Activated CD4-positive, alpha-beta memory T cell treated with anti-CD3 and anti-CD28 coated beads for 36 hours (primary cell): ENCODE measurements around the gene TNIP2. TPM values are rescaled to one million over a fixed set of nuclear protein-coding genes. Genes with fewer than 3 reads are reported as not detected.
A peak's percentile ranks its signal among the peaks of the same experiment; 100 is the strongest.
"Not testable (repeated sequence)": the region's sequence is repeated elsewhere in the genome, so short reads cannot be mapped to it uniquely, and the experiment has no call there.

ENCODE experiments used
- CTCF ChIA-PET: fragments of 350-600 bp; sonication (Branson Sonifier 250); formaldehyde crosslinking; loops from one replicate; lab custom pipeline; 2021; ENCODE audit warnings: antibody characterized with exemption, inconsistent platforms; lab: Charles Lee
- POLR2A ChIA-PET: fragments of 350-600 bp; sonication (Branson Sonifier 250); formaldehyde crosslinking; loops from one replicate; lab custom pipeline; 2021; ENCODE audit warnings: antibody characterized with exemption; lab: Charles Lee
- DNase-seq: peaks from one replicate; pipeline ENCODE4 v3.0.0-alpha.2; 2020
- H3K27ac Mint-ChIP-seq: one replicate; pipeline ENCODE4 v1.8.0; 2021; ENCODE audit warnings: mixed read lengths
- H3K27me3 Mint-ChIP-seq: one replicate; pipeline ENCODE4 v1.8.0; 2021; ENCODE audit warnings: mixed read lengths
- H3K36me3 Mint-ChIP-seq: one replicate; pipeline ENCODE4 v1.8.0; 2021; ENCODE audit warnings: mixed read lengths
- H3K4me1 Mint-ChIP-seq: one replicate; pipeline ENCODE4 v1.8.0; 2021; ENCODE audit warnings: low read depth, mixed read lengths
- H3K4me3 Mint-ChIP-seq: one replicate; pipeline ENCODE4 v1.8.0; 2021; ENCODE audit warnings: mild to moderate bottlenecking, mixed read lengths
- H3K9me3 Mint-ChIP-seq: one replicate; pipeline ENCODE4 v1.8.0; 2021; ENCODE audit warnings: mixed read lengths
- intact Hi-C: fragments of 100-400 bp; cut with micrococcal nuclease; formaldehyde crosslinking; loops from one replicate; pipeline ENCODE4 v1.15.1; 2023
- total RNA-seq, 2 experiments: library from RNA; stranded (reverse); gene quantifications; one replicate each; pipeline ENCODE4 v1.2.3, GENCODE V29; 2021

TNIP2 gene
- total RNA-seq, 2 experiments from 2014 or later: 74.2 to 77.5 TPM

- Mint-ChIP-seq H3K4me3 (no peak overlapping the region), H3K4me1 (peaks cover 4% of the 10 kb centered on the region), H3K27me3 (no peaks in the 10 kb centered on the region), H3K9me3 (peaks cover 15% of the 10 kb centered on the region), H3K36me3 (peaks cover 44% of the 10 kb centered on the region), H3K27ac (peak overlapping the region; percentile 20)
- ChIA-PET POLR2A (no interaction called here), CTCF (no interaction called here)
- DNase-seq: no peak
- intact Hi-C loops: no loop called here
Measured at GRCh38 chr4:2735869-2736268, 20.3 kb downstream of the TNIP2 start.

DNA sequence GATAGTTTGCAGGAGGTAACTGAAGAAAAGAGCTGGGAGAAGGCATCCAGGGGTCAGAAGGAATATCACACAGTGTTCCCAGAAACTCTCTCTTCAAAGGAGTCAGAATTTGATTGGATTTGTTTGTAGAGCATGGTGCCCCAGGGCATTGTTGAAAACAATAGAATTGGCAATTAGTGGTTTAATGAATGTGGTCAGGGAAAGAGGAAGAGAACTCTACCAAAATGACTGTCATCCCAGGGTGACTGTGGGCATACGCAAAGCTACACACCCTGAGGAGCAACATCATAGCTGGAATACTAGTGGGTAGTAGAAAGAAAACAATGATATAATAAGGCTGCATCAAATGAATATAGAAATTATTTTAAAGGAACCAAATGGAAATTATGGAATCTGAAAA lies 21.5 kb downstream of the TNIP2 start:
- intact Hi-C loops: no loop called here
- DNase-seq: no peak
- POLR2A ChIA-PET: interaction anchor here (1.0 to 1.9 kb wide), 3 partner anchors 9 to 11 kb away, joined by 3 to 4 read pairs (median 3); no protein-coding TSS in a partner anchor
- Mint-ChIP-seq H3K9me3 (peaks cover 15% of the 10 kb centered on the region), H3K4me1 (peaks cover 4% of the 10 kb centered on the region), H3K27me3 (no peaks in the 10 kb centered on the region), H3K27ac (no peak overlapping the region), H3K36me3 (peaks cover 39% of the 10 kb centered on the region), H3K4me3 (no peak overlapping the region)
- CTCF ChIA-PET: interaction anchor here (0.5 kb wide), 1 partner anchor 140 kb away, joined by 3 read pairs; no protein-coding TSS in a partner anchor

- ChIA-PET POLR2A (interaction anchor here (1.0 to 1.9 kb wide), 3 partner anchors 8 to 12 kb away, joined by 3 to 4 read pairs (median 3); no protein-coding TSS in a partner anchor), CTCF (no interaction called here)
- Mint-ChIP-seq H3K36me3 (peaks cover 39% of the 10 kb centered on the region), H3K4me1 (peaks cover 4% of the 10 kb centered on the region), H3K4me3 (no peak overlapping the region), H3K27ac (no peak overlapping the region), H3K27me3 (no peaks in the 10 kb centered on the region), H3K9me3 (peaks cover 15% of the 10 kb centered on the region)
- no peak for DNase-seq
- intact Hi-C loops: no loop called here
Measured at GRCh38 chr4:2733844-2734574, 22.1 kb downstream of the TNIP2 start.

DNA sequence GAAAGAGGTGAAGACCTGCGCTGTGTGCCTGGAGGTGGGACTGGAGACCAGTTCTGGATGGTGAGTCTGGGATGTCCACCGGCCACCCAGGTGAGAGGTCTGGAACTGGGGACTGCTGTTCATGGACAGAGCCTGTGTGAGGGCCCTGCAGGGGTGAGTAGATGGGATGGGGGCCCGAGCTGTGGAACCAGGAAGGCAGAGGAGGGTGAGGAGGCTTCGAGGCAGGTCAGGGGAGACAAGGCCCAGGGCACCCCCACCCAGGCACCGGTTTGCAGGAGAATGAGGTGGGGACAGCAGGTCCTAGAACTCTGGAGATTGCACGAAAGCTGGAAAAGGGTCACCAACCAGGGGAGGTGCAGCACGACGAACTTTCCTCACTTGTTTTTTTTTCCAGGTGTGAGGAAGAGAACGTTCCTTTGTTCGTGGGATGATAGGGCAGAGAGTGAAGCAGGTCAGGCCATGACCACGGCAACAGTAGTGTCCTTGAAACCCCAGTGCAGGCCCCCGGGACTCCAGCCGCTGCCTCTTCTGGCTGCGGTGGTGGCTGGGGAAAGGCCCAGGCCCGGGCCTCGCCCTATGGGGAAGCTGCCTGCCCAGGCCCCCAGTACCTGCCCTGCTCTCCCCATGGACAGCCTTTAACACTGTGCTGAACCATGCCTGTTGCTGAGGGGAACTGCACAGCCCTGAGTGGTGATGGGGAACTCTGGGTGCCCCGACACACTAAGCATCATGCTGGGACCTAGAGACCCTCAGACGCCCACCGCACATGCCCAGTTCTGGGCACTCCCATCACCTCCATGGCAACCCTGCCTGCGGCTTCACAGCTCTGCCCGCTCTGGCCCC lies 22.9 kb downstream of the TNIP2 start:
- ChIA-PET POLR2A (interaction anchor here (0.6 to 1.9 kb wide), 2 partner anchors 7 to 53 kb away, joined by 4 read pairs; no protein-coding TSS in a partner anchor), CTCF (no interaction called here)
- H3K9me3 Mint-ChIP-seq: peaks cover 15% of the 10 kb centered on the region
- peaks cover 4% of the 10 kb centered on the region for H3K4me1 Mint-ChIP-seq
- no peaks in the 10 kb centered on the region for H3K27me3 Mint-ChIP-seq
- peaks cover 35% of the 10 kb centered on the region for H3K36me3 Mint-ChIP-seq
- intact Hi-C loops: no loop called here
- no peak overlapping the region for H3K4me3 Mint-ChIP-seq
- no peak overlapping the region for H3K27ac Mint-ChIP-seq
- DNase-seq: no peak

- peaks cover 33% of the 10 kb centered on the region for H3K36me3 Mint-ChIP-seq
- ChIA-PET CTCF (no interaction called here), POLR2A (no interaction called here)
- H3K9me3 Mint-ChIP-seq: peaks cover 15% of the 10 kb centered on the region
- DNase-seq: no peak
- H3K4me3 Mint-ChIP-seq: no peak overlapping the region
- intact Hi-C loops: no loop called here
- H3K4me1 Mint-ChIP-seq: peaks cover 4% of the 10 kb centered on the region
- H3K27me3 Mint-ChIP-seq: no peaks in the 10 kb centered on the region
- H3K27ac Mint-ChIP-seq: no peak overlapping the region
Measured at GRCh38 chr4:2732526-2732925, 23.6 kb downstream of the TNIP2 start.

- Mint-ChIP-seq H3K27ac (no peak overlapping the region), H3K9me3 (peaks cover 15% of the 10 kb centered on the region), H3K27me3 (no peaks in the 10 kb centered on the region), H3K4me1 (peaks cover 4% of the 10 kb centered on the region), H3K36me3 (peaks cover 33% of the 10 kb centered on the region), H3K4me3 (no peak overlapping the region)
- ChIA-PET POLR2A (no interaction called here), CTCF (interaction anchor here (0.6 kb wide), 1 partner anchor 351 kb away, joined by 3 read pairs; no protein-coding TSS in a partner anchor)
- intact Hi-C loops: no loop called here
- DNase-seq: no peak
Measured at GRCh38 chr4:2731907-2732317, 24.2 kb downstream of the TNIP2 start.

DNA sequence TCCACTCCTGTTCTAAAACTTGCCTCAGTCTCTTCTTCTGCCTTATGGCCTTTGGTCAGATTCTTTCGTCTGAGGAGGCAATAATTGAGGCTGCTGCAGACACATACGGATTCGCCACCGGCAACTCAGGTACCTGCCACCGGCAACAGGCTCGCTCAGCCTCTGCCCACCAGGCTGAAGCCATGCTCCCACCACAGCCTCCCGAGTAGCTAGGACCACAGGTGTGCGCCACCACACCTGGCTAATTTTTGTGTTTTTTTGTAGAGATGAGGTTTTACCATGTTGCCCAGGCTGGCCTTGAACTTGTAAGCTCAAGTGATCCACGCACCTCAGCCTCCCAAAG lies 26.6 kb downstream of the TNIP2 start:
- no peak for DNase-seq
- Mint-ChIP-seq H3K27me3 (no peaks in the 10 kb centered on the region), H3K4me3 (no peak overlapping the region), H3K4me1 (peaks cover 4% of the 10 kb centered on the region), H3K9me3 (no peaks in the 10 kb centered on the region), H3K36me3 (peaks cover 14% of the 10 kb centered on the region), H3K27ac (no peak overlapping the region)
- CTCF ChIA-PET: no interaction called here
- POLR2A ChIA-PET: no interaction called here
- intact Hi-C loops: no loop called here

GRCh38 chr4:2728806-2729532 lies 27.2 kb downstream of the TNIP2 start:
- Mint-ChIP-seq H3K36me3 (peaks cover 11% of the 10 kb centered on the region), H3K9me3 (no peaks in the 10 kb centered on the region), H3K4me3 (no peak overlapping the region), H3K27me3 (no peaks in the 10 kb centered on the region), H3K27ac (no peak overlapping the region), H3K4me1 (peaks cover 5% of the 10 kb centered on the region)
- POLR2A ChIA-PET: interaction anchor here (0.6 kb wide), 1 partner anchor 109 kb away, joined by 4 read pairs; no protein-coding TSS in a partner anchor
- intact Hi-C loops: no loop called here
- no peak for DNase-seq
- CTCF ChIA-PET: no interaction called here

- POLR2A ChIA-PET: interaction anchor here (0.6 kb wide), 1 partner anchor 108 kb away, joined by 4 read pairs; no protein-coding TSS in a partner anchor
- no peak for DNase-seq
- Mint-ChIP-seq H3K27ac (no peak overlapping the region), H3K4me3 (no peak overlapping the region), H3K4me1 (peaks cover 8% of the 10 kb centered on the region), H3K27me3 (no peaks in the 10 kb centered on the region), H3K9me3 (no peaks in the 10 kb centered on the region), H3K36me3 (peaks cover 7% of the 10 kb centered on the region)
- intact Hi-C loops: no loop called here
- CTCF ChIA-PET: no interaction called here
Measured at GRCh38 chr4:2728221-2728620, 27.9 kb downstream of the TNIP2 start.

- DNase-seq, CTCF ChIA-PET, H3K4me3 Mint-ChIP-seq, intact Hi-C loops, H3K27me3 Mint-ChIP-seq, H3K36me3 Mint-ChIP-seq, H3K9me3 Mint-ChIP-seq, H3K27ac Mint-ChIP-seq: not testable (repeated sequence)
- POLR2A ChIA-PET: interaction anchor here (0.6 to 1.7 kb wide), 2 partner anchors 8 to 166 kb away, joined by 4 to 7 read pairs; no protein-coding TSS in a partner anchor
- peaks cover 13% of the 10 kb centered on the region for H3K4me1 Mint-ChIP-seq
Measured at GRCh38 chr4:2726881-2727280, 29.3 kb downstream of the TNIP2 start.

DNA sequence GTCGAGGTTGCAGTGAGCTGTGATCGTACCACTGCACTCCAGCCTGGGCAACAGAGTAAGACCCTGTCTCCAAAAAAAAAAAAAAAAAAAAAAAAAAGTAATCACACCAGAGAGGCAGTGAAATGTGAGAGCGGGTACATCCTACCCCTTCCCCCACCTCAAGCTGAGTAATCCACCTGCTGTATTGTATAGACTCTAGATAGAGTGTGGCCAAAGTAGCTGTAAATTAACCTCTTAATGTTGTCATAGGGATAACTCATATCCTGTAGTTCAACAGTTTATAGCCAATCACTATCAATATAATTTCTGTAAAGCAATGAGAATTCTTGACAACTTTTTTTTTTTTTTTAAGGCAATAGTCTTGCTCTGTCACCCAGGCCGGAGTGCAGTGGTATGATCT lies 30.8 kb downstream of the TNIP2 start:
- CTCF ChIA-PET: no interaction called here
- DNase-seq: no peak
- POLR2A ChIA-PET: interaction anchor here (1.7 kb wide), 1 partner anchor 9 kb away, joined by 4 read pairs; no protein-coding TSS in a partner anchor
- Mint-ChIP-seq H3K9me3 (no peaks in the 10 kb centered on the region), H3K36me3 (peaks cover 8% of the 10 kb centered on the region), H3K27ac (no peak overlapping the region), H3K4me3 (no peak overlapping the region), H3K27me3 (no peaks in the 10 kb centered on the region), H3K4me1 (peaks cover 13% of the 10 kb centered on the region)
- intact Hi-C loops: no loop called here
